IMR-90 (cell line): ENCODE measurements around the gene POLR3A.

Source experiments
- BHLHE40 ChIP-seq: fragments of 150-350 bp; IDR thresholded peaks from 2 replicates; pipeline ENCODE4 v1.6.1; 2016; ENCODE audit warnings: mild to moderate bottlenecking, low read depth, low read length
- CHD1 ChIP-seq: IDR thresholded peaks from 2 replicates; pipeline ENCODE4 v1.6.1; 2012; ENCODE audit warnings: low read depth, low read length, improper control_type of control experiment
- CTCF ChIP-seq: conservative IDR thresholded peaks from 2 replicates; pipeline ENCODE4 v1.5.1; 2012; ENCODE audit warnings: mild to moderate bottlenecking, low read depth, low read length, improper control_type of control experiment
- MAFK ChIP-seq: IDR thresholded peaks from 2 replicates; pipeline ENCODE4 v1.6.1; 2012; ENCODE audit warnings: low read depth, low read length, improper control_type of control experiment
- MAZ ChIP-seq: IDR thresholded peaks from 2 replicates; pipeline ENCODE4 v1.6.1; 2012; ENCODE audit warnings: low read depth, mild to moderate bottlenecking, low read length, improper control_type of control experiment, moderate library complexity, borderline replicate concordance
- MXI1 ChIP-seq: IDR thresholded peaks from 2 replicates; pipeline ENCODE4 v1.6.1; 2012; ENCODE audit warnings: low read depth, mild to moderate bottlenecking, low read length, moderate library complexity, borderline replicate concordance
- POLR2A ChIP-seq: IDR thresholded peaks from 2 replicates; pipeline ENCODE4 v1.6.1; 2012; ENCODE audit warnings: mild to moderate bottlenecking, low read depth, low read length
- RAD21 ChIP-seq: IDR thresholded peaks from 2 replicates; pipeline ENCODE4 v1.6.1; 2012; ENCODE audit warnings: low read length, improper control_type of control experiment
- RFX5 ChIP-seq: IDR thresholded peaks from 2 replicates; pipeline ENCODE4 v1.8.0; 2012; ENCODE audit warnings: low read depth, mild to moderate bottlenecking, low read length, moderate library complexity
- SMC3 ChIP-seq: fragments of 150-350 bp; IDR thresholded peaks from 2 replicates; pipeline ENCODE4 v1.6.1; 2016; ENCODE audit warnings: low read depth, mild to moderate bottlenecking, antibody characterized with exemption, low read length, moderate library complexity
- TF ChIP-seq, protein P1 (sequence below): fragments of 150-350 bp; IDR thresholded peaks from 2 replicates; pipeline ENCODE4 v1.6.1; 2016; ENCODE audit warnings: low read depth, mild to moderate bottlenecking, low read length, moderate library complexity, borderline replicate concordance

DNA sequence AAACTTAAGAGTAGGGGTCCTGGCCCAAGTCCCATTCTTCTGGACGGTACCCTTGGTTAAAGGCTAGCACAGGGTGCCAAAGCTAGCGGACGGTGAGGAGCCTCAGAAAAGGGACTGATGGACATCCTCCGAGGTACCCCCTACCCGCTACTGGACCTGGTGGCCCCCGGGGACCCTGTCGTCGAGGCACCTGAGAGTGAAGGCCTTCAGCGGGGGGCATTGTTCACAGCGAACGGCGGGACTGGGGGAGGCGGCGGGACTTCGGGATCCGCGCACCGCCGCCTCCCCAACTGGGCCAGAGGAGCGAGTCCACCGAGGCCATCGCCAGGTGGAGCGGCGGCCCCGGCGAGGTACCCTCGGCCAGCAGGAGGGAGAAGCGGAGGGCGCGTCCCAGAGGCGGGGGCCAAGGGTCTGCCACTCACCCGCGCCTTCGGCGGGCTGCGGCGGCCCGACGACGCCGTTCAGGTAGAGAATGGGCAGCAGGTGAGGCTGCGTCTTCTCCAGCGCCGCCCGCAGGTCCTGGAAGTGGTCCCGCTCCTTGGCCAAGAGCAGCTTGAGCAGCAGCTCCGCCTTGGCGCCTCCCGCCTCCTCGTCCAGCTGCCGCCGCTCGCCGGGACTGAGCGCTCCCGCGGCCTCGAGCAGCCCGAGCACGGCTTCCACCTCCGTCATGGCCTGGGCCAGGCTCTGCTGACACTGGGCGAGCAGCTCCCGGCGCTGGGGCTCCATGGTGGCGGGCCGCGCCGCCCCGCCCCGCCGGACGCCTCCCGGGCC is 103.3 kb downstream of the POLR3A start:
- no peak for TF ChIP-seq POLR2A
- TF ChIP-seq MAFK, result no peak
- TF ChIP-seq RAD21, result 0 out of 2 replicates have a peak, but pooled peaks have one; percentile 10
- no peak for TF ChIP-seq CTCF
- TF ChIP-seq BHLHE40, result no peak
- TF ChIP-seq, protein P1, sequence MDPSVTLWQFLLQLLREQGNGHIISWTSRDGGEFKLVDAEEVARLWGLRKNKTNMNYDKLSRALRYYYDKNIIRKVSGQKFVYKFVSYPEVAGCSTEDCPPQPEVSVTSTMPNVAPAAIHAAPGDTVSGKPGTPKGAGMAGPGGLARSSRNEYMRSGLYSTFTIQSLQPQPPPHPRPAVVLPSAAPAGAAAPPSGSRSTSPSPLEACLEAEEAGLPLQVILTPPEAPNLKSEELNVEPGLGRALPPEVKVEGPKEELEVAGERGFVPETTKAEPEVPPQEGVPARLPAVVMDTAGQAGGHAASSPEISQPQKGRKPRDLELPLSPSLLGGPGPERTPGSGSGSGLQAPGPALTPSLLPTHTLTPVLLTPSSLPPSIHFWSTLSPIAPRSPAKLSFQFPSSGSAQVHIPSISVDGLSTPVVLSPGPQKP, result no peak
- no peak for TF ChIP-seq MXI1
- no peak for TF ChIP-seq CHD1
- 0 out of 2 replicates have a peak, but pooled peaks have one; percentile 8 for TF ChIP-seq MAZ
- TF ChIP-seq RFX5, result no peak
- no peak for TF ChIP-seq SMC3
